Measurements from ENCODE around the gene BOLA3.
A peak's percentile ranks its signal among the peaks of the same experiment; 100 is the strongest.

BOLA3 gene

GRCh38 chr2:74178211-74179062, 30.7 kb upstream of the BOLA3 start, which contains the start of gene MOB1A:
Gene MOB1A (minus strand): TSS chr2:74178879. CDS start chr2:74178674, 205 bp downstream.
- peak within 1 kb of the TSS; percentile 86 for H3K4me3 ChIP-seq (ENCODE audit: low read length)

GRCh38 chr2:74177696-74178095, 30.0 kb upstream of the BOLA3 start:
- Histone ChIP-seq H3K4me3 (ENCODE audit: low read length) (peak overlapping the region; percentile 86), H3K4me1 (ENCODE audit: control insufficient read depth, insufficient read depth, low read length) (peaks cover 7% of the 10 kb centered on the region), H3K27ac (ENCODE audit: low read depth, low read length) (peak overlapping the region; percentile 91), H3K27me3 (ENCODE audit: control insufficient read depth, insufficient read depth, low read length) (no peaks in the 10 kb centered on the region), H3K36me3 (ENCODE audit: control insufficient read depth, insufficient read depth, low read length) (no peaks in the 10 kb centered on the region), H3K9ac (ENCODE audit: low read length) (peak overlapping the region; percentile 86)

More at GRCh38 chr2:74178211-74179062, 30.7 kb upstream of the BOLA3 start, which contains the start of gene MOB1A:
- peak within 1 kb of the TSS; percentile 86 for H3K9ac ChIP-seq (ENCODE audit: low read length)
- no peaks in the 10 kb centered on the region for H3K27me3 ChIP-seq (ENCODE audit: control insufficient read depth, insufficient read depth, low read length)
- H3K36me3 ChIP-seq (ENCODE audit: control insufficient read depth, insufficient read depth, low read length): no peaks in the 10 kb centered on the region
- H3K27ac ChIP-seq (ENCODE audit: low read depth, low read length): peak within 1 kb of the TSS; percentile 91
- H3K4me1 ChIP-seq (ENCODE audit: control insufficient read depth, insufficient read depth, low read length): peaks cover 7% of the 10 kb centered on the region

DNA sequence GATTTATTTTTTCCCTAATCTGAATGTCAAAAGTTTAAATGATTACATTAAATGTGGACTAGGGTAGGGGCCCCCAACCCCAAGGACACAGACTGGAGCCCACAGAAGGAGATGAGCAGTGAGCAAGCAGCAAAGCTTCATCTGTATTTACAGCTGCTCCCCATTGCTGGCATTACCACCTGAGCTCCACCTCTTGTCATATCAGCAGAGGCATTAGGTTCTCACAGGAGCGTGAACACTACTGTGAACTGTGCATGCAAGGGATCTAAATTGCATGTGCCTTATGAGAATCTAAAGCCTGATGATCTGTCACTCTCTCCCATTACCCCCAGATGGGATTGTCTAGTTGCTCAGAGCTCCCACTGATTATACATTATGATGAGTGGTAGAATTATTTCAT, 27.2 kb upstream of the BOLA3 start:
- Histone ChIP-seq H3K4me1 (ENCODE audit: control insufficient read depth, insufficient read depth, low read length) (peaks cover 7% of the 10 kb centered on the region), H3K27ac (ENCODE audit: low read depth, low read length) (no peak overlapping the region), H3K36me3 (ENCODE audit: control insufficient read depth, insufficient read depth, low read length) (peaks cover 8% of the 10 kb centered on the region), H3K9ac (ENCODE audit: low read length) (no peak overlapping the region), H3K27me3 (ENCODE audit: control insufficient read depth, insufficient read depth, low read length) (no peaks in the 10 kb centered on the region), H3K4me3 (ENCODE audit: low read length) (no peak overlapping the region)

GRCh38 chr2:74168739-74169138, 21.0 kb upstream of the BOLA3 start:
- no peak overlapping the region for H3K9ac ChIP-seq (ENCODE audit: low read length)
- H3K4me1 ChIP-seq (ENCODE audit: control insufficient read depth, insufficient read depth, low read length): no peaks in the 10 kb centered on the region
- H3K36me3 ChIP-seq (ENCODE audit: control insufficient read depth, insufficient read depth, low read length): peaks cover 34% of the 10 kb centered on the region
- no peak overlapping the region for H3K4me3 ChIP-seq (ENCODE audit: low read length)
- no peak overlapping the region for H3K27ac ChIP-seq (ENCODE audit: low read depth, low read length)
- H3K27me3 ChIP-seq (ENCODE audit: control insufficient read depth, insufficient read depth, low read length): no peaks in the 10 kb centered on the region

- Histone ChIP-seq H3K36me3 (ENCODE audit: control insufficient read depth, insufficient read depth, low read length) (peaks cover 31% of the 10 kb centered on the region), H3K27ac (ENCODE audit: low read depth, low read length) (no peak overlapping the region), H3K9ac (ENCODE audit: low read length) (no peak overlapping the region), H3K4me1 (ENCODE audit: control insufficient read depth, insufficient read depth, low read length) (no peaks in the 10 kb centered on the region), H3K4me3 (ENCODE audit: low read length) (no peak overlapping the region), H3K27me3 (ENCODE audit: control insufficient read depth, insufficient read depth, low read length) (no peaks in the 10 kb centered on the region)
Measured at GRCh38 chr2:74164761-74165160, 17.0 kb upstream of the BOLA3 start.

- Histone ChIP-seq H3K4me3 (ENCODE audit: low read length) (no peak overlapping the region), H3K9ac (ENCODE audit: low read length) (no peak overlapping the region), H3K27ac (ENCODE audit: low read depth, low read length) (no peak overlapping the region), H3K4me1 (ENCODE audit: control insufficient read depth, insufficient read depth, low read length) (no peaks in the 10 kb centered on the region), H3K27me3 (ENCODE audit: control insufficient read depth, insufficient read depth, low read length) (no peaks in the 10 kb centered on the region), H3K36me3 (ENCODE audit: control insufficient read depth, insufficient read depth, low read length) (peaks cover 24% of the 10 kb centered on the region)
Measured at GRCh38 chr2:74162951-74163350, 15.2 kb upstream of the BOLA3 start.

- H3K4me1 ChIP-seq (ENCODE audit: control insufficient read depth, insufficient read depth, low read length): no peaks in the 10 kb centered on the region
- peaks cover 12% of the 10 kb centered on the region for H3K36me3 ChIP-seq (ENCODE audit: control insufficient read depth, insufficient read depth, low read length)
Measured at GRCh38 chr2:74155830-74156229, 8.1 kb upstream of the BOLA3 start.

GRCh38 chr2:74152954-74153353, 5.2 kb upstream of the BOLA3 start:
- H3K4me1 ChIP-seq (ENCODE audit: control insufficient read depth, insufficient read depth, low read length): peaks cover 5% of the 10 kb centered on the region
- H3K27me3 ChIP-seq (ENCODE audit: control insufficient read depth, insufficient read depth, low read length): no peaks in the 10 kb centered on the region
- no peak overlapping the region for H3K4me3 ChIP-seq (ENCODE audit: low read length)
- peaks cover 12% of the 10 kb centered on the region for H3K36me3 ChIP-seq (ENCODE audit: control insufficient read depth, insufficient read depth, low read length)
- H3K9ac ChIP-seq (ENCODE audit: low read length): no peak overlapping the region
- no peak overlapping the region for H3K27ac ChIP-seq (ENCODE audit: low read depth, low read length)

More at GRCh38 chr2:74155830-74156229, 8.1 kb upstream of the BOLA3 start:
- Histone ChIP-seq H3K4me3 (ENCODE audit: low read length) (no peak overlapping the region), H3K9ac (ENCODE audit: low read length) (no peak overlapping the region), H3K27me3 (ENCODE audit: control insufficient read depth, insufficient read depth, low read length) (no peaks in the 10 kb centered on the region), H3K27ac (ENCODE audit: low read depth, low read length) (no peak overlapping the region)

GRCh38 chr2:74149570-74150319, 2.0 kb upstream of the BOLA3 start:
- Histone ChIP-seq H3K36me3 (ENCODE audit: control insufficient read depth, insufficient read depth, low read length) (peaks cover 3% of the 10 kb centered on the region), H3K4me3 (ENCODE audit: low read length) (no peak overlapping the region), H3K27me3 (ENCODE audit: control insufficient read depth, insufficient read depth, low read length) (no peaks in the 10 kb centered on the region), H3K27ac (ENCODE audit: low read depth, low read length) (no peak overlapping the region), H3K9ac (ENCODE audit: low read length) (no peak overlapping the region), H3K4me1 (ENCODE audit: control insufficient read depth, insufficient read depth, low read length) (peaks cover 15% of the 10 kb centered on the region)

- Histone ChIP-seq H3K4me3 (ENCODE audit: low read length) (no peak overlapping the region), H3K36me3 (ENCODE audit: control insufficient read depth, insufficient read depth, low read length) (peaks cover 6% of the 10 kb centered on the region), H3K27me3 (ENCODE audit: control insufficient read depth, insufficient read depth, low read length) (no peaks in the 10 kb centered on the region), H3K4me1 (ENCODE audit: control insufficient read depth, insufficient read depth, low read length) (peaks cover 15% of the 10 kb centered on the region), H3K9ac (ENCODE audit: low read length) (no peak overlapping the region), H3K27ac (ENCODE audit: low read depth, low read length) (no peak overlapping the region)
Measured at GRCh38 chr2:74149247-74149525, 1.5 kb upstream of the BOLA3 start.

DNA sequence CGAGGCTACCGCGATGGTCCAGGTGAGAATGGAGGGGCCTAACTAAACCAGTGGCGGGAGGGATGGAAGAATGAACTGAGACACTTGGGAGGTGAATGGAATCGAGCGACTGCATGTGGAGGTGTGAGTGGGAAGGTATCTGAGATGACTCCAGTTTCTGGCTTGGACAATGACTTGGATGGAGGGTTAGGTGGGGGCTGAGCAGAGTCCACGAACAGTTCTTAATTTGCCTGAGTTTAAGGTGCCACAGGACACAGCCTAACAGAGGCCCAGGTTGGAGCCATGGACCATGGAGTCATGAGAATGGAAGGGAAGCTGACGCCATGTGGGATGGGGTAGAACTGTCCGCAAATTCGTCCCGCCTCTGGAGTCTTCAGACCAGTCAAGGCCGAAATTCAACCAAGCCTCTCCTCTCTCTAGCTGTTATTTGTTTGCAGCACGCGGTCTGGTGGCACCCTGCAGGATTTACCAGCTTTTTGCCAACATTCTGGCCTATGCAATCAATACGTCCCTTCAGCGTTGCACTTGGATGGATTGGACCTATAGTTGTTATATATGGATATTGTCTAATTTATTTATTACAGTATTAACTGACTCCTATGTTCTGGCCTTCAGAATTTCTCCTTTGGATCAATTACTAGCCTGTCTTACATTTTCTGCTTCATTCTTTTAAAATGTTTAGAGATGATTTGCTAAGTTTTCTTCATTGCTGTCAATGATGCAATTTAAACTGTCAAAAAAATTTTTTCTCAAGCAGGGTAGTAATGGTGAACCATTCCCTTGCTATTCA, 940 bp upstream of the BOLA3 start:
- Histone ChIP-seq H3K36me3 (ENCODE audit: control insufficient read depth, insufficient read depth, low read length) (peaks cover 6% of the 10 kb centered on the region), H3K27me3 (ENCODE audit: control insufficient read depth, insufficient read depth, low read length) (no peaks in the 10 kb centered on the region), H3K9ac (ENCODE audit: low read length) (peak overlapping the region; percentile 84), H3K4me1 (ENCODE audit: control insufficient read depth, insufficient read depth, low read length) (peaks cover 15% of the 10 kb centered on the region), H3K27ac (ENCODE audit: low read depth, low read length) (peak overlapping the region; percentile 73), H3K4me3 (ENCODE audit: low read length) (peak overlapping the region; percentile 96)

All from rectal smooth muscle tissue (tissue), 1 donor.